HepG2 (cell line): ENCODE data around the gene NUBPL. TPM values are rescaled to one million over a fixed set of nuclear protein-coding genes. Genes with fewer than 3 reads are reported as not detected.
A peak's percentile ranks its signal among the peaks of the same experiment; 100 is the strongest.

Source experiments
- EED ChIP-seq: sonication (generic); formaldehyde crosslinking; IDR thresholded peaks from 2 replicates; pipeline ENCODE4 v1.5.0; 2020; ENCODE audit warnings: mild to moderate bottlenecking, missing genetic modification reagents
- FOXP4 ChIP-seq: sonication (generic); formaldehyde crosslinking; IDR thresholded peaks from 2 replicates; pipeline ENCODE4 v1.4.0; 2020; ENCODE audit warnings: missing genetic modification reagents
- GATA4 ChIP-seq: sonication (generic); IDR thresholded peaks from 2 replicates; pipeline ENCODE4 v1.6.1; 2016; ENCODE audit warnings: antibody characterized with exemption, low read depth, borderline replicate concordance
- GPN1 ChIP-seq: sonication (generic); formaldehyde crosslinking; IDR thresholded peaks from 2 replicates; pipeline ENCODE4 v1.5.1; 2020; ENCODE audit warnings: missing genetic modification reagents, borderline replicate concordance
- GZF1 ChIP-seq: sonication (generic); formaldehyde crosslinking; IDR thresholded peaks from 2 replicates; pipeline ENCODE4 v1.5.1; 2020; ENCODE audit warnings: mild to moderate bottlenecking, missing genetic modification reagents
- MTA3 ChIP-seq: sonication (generic); formaldehyde crosslinking; IDR thresholded peaks from 2 replicates; pipeline ENCODE4 v1.4.0; 2020; ENCODE audit warnings: missing genetic modification reagents
- PRDM15 ChIP-seq: sonication (generic); formaldehyde crosslinking; IDR thresholded peaks from 2 replicates; pipeline ENCODE4 v1.4.0; 2020; ENCODE audit warnings: missing genetic modification reagents
- RFX1 ChIP-seq: fragments of 450-650 bp; IDR thresholded peaks from 2 replicates; pipeline ENCODE4 v1.6.1; 2017
- SMARCC2 ChIP-seq: fragments of 450-650 bp; IDR thresholded peaks from 2 replicates; pipeline ENCODE4 v1.6.1; 2017; ENCODE audit warnings: antibody characterized with exemption, mild to moderate bottlenecking
- SUZ12 ChIP-seq: fragments of 150-350 bp; IDR thresholded peaks from 2 replicates; pipeline ENCODE4 v1.6.1; 2014; ENCODE audit warnings: low read depth, low read length
- TSC22D2 ChIP-seq: sonication (generic); formaldehyde crosslinking; IDR thresholded peaks from 2 replicates; pipeline ENCODE4 v1.5.1; 2020; ENCODE audit warnings: missing genetic modification reagents, mild to moderate bottlenecking, borderline replicate concordance
- ZBTB25 ChIP-seq: IDR thresholded peaks from 2 replicates; pipeline ENCODE4 v1.6.1; 2018; ENCODE audit warnings: missing genetic modification reagents
- ZNF143 ChIP-seq: sonication (generic); formaldehyde crosslinking; IDR thresholded peaks from 2 replicates; pipeline ENCODE4 v1.4.0; 2020; ENCODE audit warnings: missing genetic modification reagents
- ZNF20 ChIP-seq: sonication (generic); formaldehyde crosslinking; IDR thresholded peaks from 2 replicates; pipeline ENCODE4 v1.4.0; 2020; ENCODE audit warnings: mild to moderate bottlenecking, moderate library complexity, missing genetic modification reagents
- ZNF263 ChIP-seq: sonication (generic); formaldehyde crosslinking; IDR thresholded peaks from 2 replicates; pipeline ENCODE4 v1.4.0; 2020; ENCODE audit warnings: missing genetic modification reagents
- ZNF350 ChIP-seq: sonication (generic); formaldehyde crosslinking; IDR thresholded peaks from 2 replicates; pipeline ENCODE4 v1.4.0; 2020; ENCODE audit warnings: mild to moderate bottlenecking, low read depth, missing genetic modification reagents, borderline replicate concordance
- ZNF570 ChIP-seq: sonication (generic); formaldehyde crosslinking; IDR thresholded peaks from 2 replicates; pipeline ENCODE4 v1.4.0; 2020; ENCODE audit warnings: mild to moderate bottlenecking, missing genetic modification reagents, borderline replicate concordance
- ZNF572 ChIP-seq: sonication (generic); formaldehyde crosslinking; IDR thresholded peaks from 2 replicates; pipeline ENCODE4 v1.5.1; 2020; ENCODE audit warnings: mild to moderate bottlenecking, missing genetic modification reagents
- polyA plus RNA-seq, 8 experiments: library from polyadenylated mRNA; depleted of rRNA in 3 of 8; stranded (reverse) in 7 of 8; unstranded in 1 of 8; fragments of >200 nt; fragmentation: Illumina TruSeq in 4 of 8; extraction: Trizol in 4 of 8; gene quantifications; 2 replicates each; pipeline versions ENCODE4 v1.2.1 to v1.2.3, GENCODE V29; 2011 to 2016; ENCODE audit warnings: low read depth in 4 of 8, missing spikeins in 1 of 8, mixed read lengths in 1 of 8; ENCODE audit not compliant: insufficient read depth in 1 of 8
- total RNA-seq, 5 experiments: library from RNA; depleted of rRNA; stranded (reverse); fragments of >200 nt; fragmentation: Illumina TruSeq; extraction: Trizol; gene quantifications; 2 replicates each; pipeline ENCODE4 v1.2.3, GENCODE V29; 2016; ENCODE audit warnings: low read depth in 1 of 5
- TF ChIP-seq, protein P1 (sequence below): sonication (generic); formaldehyde crosslinking; IDR thresholded peaks from 2 replicates; pipeline ENCODE4 v1.4.0; 2020; ENCODE audit warnings: missing genetic modification reagents

Gene NUBPL
- total and polyA plus RNA-seq, 2 of the 13 experiments (the other 11 are each of a cell fraction or from before 2014, with no cell fraction given): 21.3 to 44.1 TPM

- peak; percentile 84 for TF ChIP-seq FOXP4 (CRISPR knock-in tag)
- TF ChIP-seq, protein P1, sequence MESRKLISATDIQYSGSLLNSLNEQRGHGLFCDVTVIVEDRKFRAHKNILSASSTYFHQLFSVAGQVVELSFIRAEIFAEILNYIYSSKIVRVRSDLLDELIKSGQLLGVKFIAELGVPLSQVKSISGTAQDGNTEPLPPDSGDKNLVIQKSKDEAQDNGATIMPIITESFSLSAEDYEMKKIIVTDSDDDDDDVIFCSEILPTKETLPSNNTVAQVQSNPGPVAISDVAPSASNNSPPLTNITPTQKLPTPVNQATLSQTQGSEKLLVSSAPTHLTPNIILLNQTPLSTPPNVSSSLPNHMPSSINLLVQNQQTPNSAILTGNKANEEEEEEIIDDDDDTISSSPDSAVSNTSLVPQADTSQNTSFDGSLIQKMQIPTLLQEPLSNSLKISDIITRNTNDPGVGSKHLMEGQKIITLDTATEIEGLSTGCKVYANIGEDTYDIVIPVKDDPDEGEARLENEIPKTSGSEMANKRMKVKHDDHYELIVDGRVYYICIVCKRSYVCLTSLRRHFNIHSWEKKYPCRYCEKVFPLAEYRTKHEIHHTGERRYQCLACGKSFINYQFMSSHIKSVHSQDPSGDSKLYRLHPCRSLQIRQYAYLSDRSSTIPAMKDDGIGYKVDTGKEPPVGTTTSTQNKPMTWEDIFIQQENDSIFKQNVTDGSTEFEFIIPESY: no peak
- no peak for TF ChIP-seq GZF1
- TF ChIP-seq ZNF570: 0 out of 2 replicates have a peak, but pooled peaks have one; percentile 36
- TF ChIP-seq PRDM15 (CRISPR knock-in tag): no peak
- peak; percentile 93 for TF ChIP-seq ZBTB25 (CRISPR knock-in tag)
- no peak for TF ChIP-seq EED (CRISPR knock-in tag)
- TF ChIP-seq ZNF572 (CRISPR knock-in tag): no peak
- TF ChIP-seq ZNF350 (CRISPR knock-in tag): no peak
- no peak; the same call in 1 of the 2 replicates for TF ChIP-seq GATA4
- TF ChIP-seq MTA3 (CRISPR knock-in tag): no peak
- TF ChIP-seq ZNF20: no peak
- peak; percentile 53 for TF ChIP-seq RFX1
- no peak for TF ChIP-seq ZNF143
- TF ChIP-seq ZNF263: no peak
- TF ChIP-seq TSC22D2 (CRISPR knock-in tag): 0 out of 2 replicates have a peak, but pooled peaks have one; percentile 9
- no peak for TF ChIP-seq GPN1
- no peak for TF ChIP-seq SMARCC2
- no peak for TF ChIP-seq SUZ12
Measured at GRCh38 chr14:31717294-31718085, 156.3 kb downstream of the NUBPL start (continued).
